Thyroid gland (tissue), 4 donors: ENCODE results near the gene TPCN2.

ENCODE experiments used
- CTCF ChIP-seq, 6 experiments: fragments of 200-600 bp in 3 of 6; fragments of 450-650 bp in 3 of 6; sonication (generic) in 3 of 6; IDR thresholded peaks; one replicate each; pipeline ENCODE4 v1.5.1; 2016 to 2019; ENCODE audit warnings: antibody characterized with exemption in 6 of 6, mild to moderate bottlenecking in 2 of 6, inconsistent platforms in 1 of 6, moderate library complexity in 1 of 6
- POLR2A ChIP-seq, 2 donors: fragments of 450-650 bp; IDR thresholded peaks; one replicate each; pipeline ENCODE4 v1.6.1; 2017; ENCODE audit warnings: antibody characterized with exemption in 2 of 2, mild to moderate bottlenecking in 2 of 2, moderate library complexity in 1 of 2

- TF ChIP-seq CTCF (IDR thresholded peaks at IDR 0.05), result no peak
- no peak for TF ChIP-seq POLR2A (IDR thresholded peaks at IDR 0.05)
Observed at GRCh38 chr11:69003301-69003865, 45.3 kb upstream of the TPCN2 start.
